C4-2B (cell line): ENCODE results near the gene TMEM61.

Experiments used
- H3K27ac ChIP-seq: fragments of 450-650 bp; 2 replicates; pipeline ENCODE4 v1.5.1; 2017
- ZFX ChIP-seq: fragments of 450-650 bp; IDR thresholded peaks from 2 replicates; pipeline ENCODE4 v1.6.1; 2017
- TF ChIP-seq, protein P1 (sequence below): fragments of 450-650 bp; conservative IDR thresholded peaks from 2 replicates; pipeline ENCODE4 v1.5.1; 2017; ENCODE audit warnings: mild to moderate bottlenecking

Gene TMEM61

DNA sequence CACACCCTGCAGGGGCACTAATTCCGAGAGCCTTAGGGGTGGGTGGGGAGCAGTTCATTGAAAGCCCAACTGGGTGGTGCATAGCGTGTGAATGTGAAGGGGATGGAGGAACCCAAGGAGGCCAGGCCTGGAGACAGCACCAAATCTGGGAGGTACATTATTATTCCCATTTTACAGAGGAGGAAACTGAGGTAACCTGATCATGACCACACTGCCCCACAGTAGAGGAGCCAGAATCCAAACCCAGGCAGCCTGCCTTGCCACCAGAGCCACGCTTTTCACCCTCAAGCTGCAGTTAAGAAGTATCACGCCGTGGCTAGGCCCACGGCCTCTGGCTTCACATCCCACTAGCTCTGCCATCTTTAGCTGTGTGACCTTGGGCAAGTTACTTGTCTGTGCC lies 17.7 kb downstream of the TMEM61 start:
- no peak overlapping the region for H3K27ac ChIP-seq
- TF ChIP-seq, protein P1, sequence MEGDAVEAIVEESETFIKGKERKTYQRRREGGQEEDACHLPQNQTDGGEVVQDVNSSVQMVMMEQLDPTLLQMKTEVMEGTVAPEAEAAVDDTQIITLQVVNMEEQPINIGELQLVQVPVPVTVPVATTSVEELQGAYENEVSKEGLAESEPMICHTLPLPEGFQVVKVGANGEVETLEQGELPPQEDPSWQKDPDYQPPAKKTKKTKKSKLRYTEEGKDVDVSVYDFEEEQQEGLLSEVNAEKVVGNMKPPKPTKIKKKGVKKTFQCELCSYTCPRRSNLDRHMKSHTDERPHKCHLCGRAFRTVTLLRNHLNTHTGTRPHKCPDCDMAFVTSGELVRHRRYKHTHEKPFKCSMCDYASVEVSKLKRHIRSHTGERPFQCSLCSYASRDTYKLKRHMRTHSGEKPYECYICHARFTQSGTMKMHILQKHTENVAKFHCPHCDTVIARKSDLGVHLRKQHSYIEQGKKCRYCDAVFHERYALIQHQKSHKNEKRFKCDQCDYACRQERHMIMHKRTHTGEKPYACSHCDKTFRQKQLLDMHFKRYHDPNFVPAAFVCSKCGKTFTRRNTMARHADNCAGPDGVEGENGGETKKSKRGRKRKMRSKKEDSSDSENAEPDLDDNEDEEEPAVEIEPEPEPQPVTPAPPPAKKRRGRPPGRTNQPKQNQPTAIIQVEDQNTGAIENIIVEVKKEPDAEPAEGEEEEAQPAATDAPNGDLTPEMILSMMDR, result no peak
- no peak for TF ChIP-seq ZFX

DNA sequence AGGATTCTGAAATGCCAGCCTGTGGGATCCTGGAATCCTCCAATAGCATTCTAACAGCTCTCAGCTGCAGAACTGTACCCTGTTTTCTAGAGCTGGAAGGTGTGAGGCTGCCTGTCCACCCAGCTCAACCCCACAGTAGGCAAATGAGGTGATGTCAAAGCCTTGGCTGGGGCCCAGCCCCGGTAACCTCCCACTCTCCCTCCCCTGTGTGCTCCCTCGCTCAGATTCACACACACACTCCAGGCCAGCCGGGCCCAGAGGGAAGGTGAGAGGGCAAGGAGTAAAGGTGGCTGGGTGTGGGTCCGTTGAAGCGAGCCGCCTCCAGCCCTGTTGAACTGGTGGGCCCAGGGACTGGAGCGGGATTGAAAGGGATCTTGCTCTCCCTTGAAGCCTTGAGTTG lies 18.2 kb downstream of the TMEM61 start, which contains the start of gene BSND:
TSS of gene BSND (plus strand) at position 257 of the 400 bp plus-strand sequence. CDS start 254 bp downstream, outside the sequence.
- no peak for TF ChIP-seq ZFX
- TF ChIP-seq, protein P1, result no peak
- no peak within 1 kb of the TSS for H3K27ac ChIP-seq

DNA sequence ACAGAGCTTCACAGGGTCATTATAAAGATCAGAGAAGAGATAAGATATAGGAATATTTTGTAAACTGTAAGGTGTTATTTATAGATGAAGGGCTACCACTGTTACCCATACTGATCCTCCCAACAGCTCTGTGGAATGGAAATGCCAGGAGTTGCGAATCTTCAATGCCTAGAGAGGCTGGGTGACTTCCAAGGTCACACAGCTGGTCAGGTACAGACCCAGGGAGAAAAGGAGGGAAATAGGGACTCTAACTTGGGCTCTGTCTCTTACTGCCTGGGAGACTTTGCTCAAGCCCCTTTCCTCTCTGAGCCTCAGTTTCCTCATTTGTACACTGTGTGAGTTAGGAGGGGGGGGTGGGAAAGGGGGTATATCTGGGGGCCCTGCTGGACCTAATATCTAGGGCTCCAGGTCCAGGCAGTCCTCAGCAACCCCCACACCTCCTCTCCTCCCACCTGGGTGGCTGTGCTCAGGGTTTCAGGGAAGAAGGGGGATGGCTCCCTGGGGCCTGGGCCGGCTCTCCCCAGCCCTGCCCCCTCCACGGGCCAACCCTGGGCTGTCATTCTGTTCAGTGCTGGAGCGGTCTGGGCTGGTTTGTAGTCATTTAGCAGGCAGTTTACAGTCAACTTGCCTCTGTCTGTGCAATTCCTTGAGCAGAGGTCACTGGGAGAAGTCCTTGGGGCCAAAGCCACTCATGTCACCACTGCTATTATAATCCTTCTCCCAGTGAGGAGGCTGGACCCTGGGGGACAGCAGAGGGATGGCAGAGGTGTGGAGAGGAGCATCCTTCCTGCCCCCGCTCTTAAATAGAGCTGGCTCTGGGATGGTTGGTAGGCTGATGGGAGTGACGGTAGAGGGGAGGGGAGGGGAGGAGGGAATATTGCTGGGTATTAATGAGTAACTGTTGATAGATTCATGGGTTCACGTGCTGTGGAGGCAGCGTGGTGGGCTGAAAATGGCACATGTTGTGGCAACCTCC lies 20.0 kb downstream of the TMEM61 start:
- no peak overlapping the region for H3K27ac ChIP-seq

DNA sequence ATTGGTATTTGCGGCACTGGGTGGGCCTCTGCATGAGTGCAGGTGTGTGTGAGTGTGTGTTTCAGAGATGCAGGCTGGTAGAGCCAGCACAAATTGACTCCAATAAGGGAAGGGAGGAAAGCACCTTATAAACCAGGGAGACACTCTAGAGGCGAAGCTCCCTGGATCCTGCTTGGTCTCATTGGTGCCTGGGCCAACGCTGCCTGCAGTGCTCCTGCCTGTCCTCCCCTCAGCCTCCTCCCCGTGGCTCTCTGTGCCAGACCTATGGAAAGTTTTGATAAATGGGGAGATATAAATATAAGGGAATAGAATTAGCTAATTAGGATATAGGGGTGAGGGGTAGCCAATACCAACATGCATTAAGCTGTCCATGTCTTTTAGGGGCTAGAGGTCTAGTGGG lies 20.9 kb downstream of the TMEM61 start:
- H3K27ac ChIP-seq, result no peak overlapping the region
- TF ChIP-seq ZFX, result no peak
- TF ChIP-seq, protein P1, result no peak

More for the DNA sequence above, 20.0 kb downstream of the TMEM61 start:
- TF ChIP-seq, protein P1, result no peak
- no peak for TF ChIP-seq ZFX

DNA sequence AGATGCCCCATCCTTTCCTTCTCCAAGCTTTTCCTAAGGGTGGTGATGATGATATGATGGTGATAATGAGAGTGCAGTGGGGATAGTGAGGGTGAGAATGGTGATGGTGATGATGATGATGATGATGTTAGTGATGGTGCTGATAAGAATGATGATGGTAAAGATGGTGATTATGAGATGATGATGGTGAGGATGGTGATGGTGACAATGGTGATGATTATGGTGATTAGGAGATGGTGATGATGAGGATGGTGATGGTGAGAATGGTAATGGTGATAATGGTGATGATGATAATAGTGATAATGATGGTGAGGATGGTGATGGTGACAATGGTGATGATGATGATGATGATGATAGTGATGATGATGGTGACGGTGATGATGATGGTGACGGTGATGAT lies 22.3 kb downstream of the TMEM61 start:
- H3K27ac ChIP-seq, result no peak overlapping the region
- TF ChIP-seq, protein P1, result no peak

DNA sequence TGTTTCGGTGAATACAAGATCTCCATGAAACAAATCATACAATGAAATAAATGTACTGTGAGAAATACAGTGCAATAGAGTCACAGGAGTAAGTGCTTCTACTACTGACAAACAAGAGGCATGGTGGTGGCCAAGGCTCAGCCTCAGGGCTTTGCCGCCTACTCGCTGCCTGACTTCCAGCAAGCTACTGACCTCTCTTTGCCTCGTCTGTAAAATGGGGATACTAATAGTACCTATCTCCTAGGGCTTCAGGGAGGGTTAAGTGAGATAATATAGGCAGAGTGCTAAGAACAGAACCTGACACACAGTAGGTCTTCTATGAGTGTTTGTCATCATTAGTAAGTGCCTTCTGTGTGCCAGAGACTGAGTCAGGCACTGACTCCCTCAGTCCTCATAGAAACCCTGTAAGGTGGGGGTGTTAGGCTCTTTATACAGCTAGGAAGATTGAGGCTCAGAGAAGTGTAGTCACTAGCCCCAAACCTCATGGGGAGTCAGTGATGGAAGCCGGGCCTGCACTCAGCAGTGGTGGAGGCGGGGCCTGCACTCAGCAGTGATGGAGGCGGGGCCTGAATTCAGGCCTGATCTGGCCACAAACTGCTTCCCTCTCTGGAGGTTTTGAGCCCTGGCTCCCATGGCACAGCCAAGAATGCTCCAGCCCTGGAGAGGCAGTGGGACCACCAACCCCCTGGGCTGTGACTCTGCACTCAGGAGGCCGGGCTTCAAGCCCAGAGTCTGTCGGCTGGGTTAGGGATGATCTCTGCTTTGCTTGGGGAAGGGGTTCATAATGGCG lies 25.1 kb downstream of the TMEM61 start:
- no peak overlapping the region for H3K27ac ChIP-seq
- TF ChIP-seq ZFX, result no peak
- TF ChIP-seq, protein P1, result no peak

DNA sequence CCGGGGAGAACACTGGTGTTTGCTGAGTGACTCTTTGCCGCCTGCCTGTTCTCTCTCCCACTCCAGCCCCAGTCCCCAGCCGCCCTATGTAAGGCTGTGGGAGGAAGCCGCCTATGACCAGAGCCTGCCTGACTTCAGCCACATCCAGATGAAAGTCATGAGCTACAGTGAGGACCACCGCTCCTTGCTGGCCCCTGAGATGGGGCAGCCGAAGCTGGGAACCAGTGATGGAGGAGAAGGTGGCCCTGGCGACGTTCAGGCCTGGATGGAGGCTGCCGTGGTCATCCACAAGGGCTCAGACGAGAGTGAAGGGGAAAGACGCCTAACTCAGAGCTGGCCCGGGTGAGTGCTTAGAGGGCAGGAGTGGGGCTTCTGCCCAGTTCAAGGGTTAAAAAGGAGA lies 26.5 kb downstream of the TMEM61 start:
- no peak for TF ChIP-seq ZFX
- TF ChIP-seq, protein P1, result no peak
- no peak overlapping the region for H3K27ac ChIP-seq
